HG02623 (cell line): ENCODE data around the gene PPFIA3.

Experiments
- ATAC-seq: cut with Tn5 transposase; IDR thresholded peaks from one replicate; pipeline ENCODE4 v1.9.1; 2021; ENCODE audit warnings: moderate library complexity; ENCODE audit not compliant: unreplicated experiment

PPFIA3 gene

DNA sequence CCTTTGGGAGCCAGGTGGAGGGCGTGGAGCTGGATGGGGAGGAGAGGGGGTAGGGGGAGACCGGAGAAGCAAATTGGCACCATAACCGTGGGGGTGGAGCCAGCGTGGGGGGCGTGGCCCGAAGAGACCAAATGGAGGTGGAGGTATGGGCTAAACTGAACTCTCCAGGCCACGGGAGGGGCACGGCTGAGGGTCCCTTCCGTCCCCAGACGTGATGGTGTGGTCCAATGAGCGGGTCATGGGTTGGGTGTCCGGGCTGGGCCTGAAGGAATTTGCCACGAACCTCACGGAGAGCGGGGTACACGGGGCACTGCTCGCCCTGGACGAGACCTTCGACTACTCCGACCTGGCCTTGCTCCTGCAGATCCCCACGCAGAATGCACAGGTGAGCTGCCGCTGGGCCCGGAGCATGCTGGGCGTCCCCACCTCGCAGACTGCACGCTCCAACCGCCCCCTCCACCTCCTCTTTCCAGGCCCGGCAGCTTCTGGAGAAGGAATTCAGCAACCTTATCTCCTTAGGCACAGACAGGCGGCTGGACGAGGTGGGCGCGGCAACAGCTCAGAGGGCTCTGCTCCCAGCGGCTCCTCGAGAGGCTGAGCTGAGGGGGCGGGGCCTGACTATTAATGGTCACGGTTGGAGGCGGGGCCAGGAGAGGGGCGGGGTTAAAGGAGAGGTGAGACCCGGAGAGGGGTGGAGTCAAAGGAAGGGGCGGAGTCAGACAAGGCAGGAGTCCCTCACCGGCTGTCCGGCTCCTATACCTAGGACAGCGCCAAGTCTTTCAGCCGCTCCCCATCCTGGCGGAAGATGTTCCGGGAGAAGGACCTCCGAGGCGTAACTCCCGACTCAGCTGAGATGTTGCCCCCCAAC, 29.7 kb downstream of the PPFIA3 start:
- ATAC-seq: no peak

DNA sequence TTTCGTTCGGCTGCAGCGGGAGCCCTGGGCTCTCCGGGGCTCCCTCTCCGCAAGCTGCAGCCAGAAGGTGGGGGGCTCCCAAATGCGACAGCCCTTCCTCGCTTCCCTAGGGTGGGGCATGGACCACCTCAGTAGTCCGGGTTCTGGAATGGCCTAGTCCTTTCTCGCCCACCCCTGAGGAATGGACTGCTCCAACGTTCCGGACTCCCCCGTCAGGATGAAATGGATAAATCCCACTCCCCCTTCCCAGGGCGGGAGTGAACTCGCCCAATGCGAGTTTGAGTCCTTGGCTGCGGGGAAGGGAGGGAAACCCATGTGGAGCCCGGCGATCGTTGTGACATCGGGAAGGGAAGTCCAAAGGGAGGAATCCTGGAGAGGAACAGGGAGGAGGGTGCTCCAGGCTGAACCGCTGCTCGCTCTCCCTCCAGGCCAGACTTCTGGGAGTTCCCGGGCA, 30.3 kb downstream of the PPFIA3 start:
- no peak for ATAC-seq

DNA sequence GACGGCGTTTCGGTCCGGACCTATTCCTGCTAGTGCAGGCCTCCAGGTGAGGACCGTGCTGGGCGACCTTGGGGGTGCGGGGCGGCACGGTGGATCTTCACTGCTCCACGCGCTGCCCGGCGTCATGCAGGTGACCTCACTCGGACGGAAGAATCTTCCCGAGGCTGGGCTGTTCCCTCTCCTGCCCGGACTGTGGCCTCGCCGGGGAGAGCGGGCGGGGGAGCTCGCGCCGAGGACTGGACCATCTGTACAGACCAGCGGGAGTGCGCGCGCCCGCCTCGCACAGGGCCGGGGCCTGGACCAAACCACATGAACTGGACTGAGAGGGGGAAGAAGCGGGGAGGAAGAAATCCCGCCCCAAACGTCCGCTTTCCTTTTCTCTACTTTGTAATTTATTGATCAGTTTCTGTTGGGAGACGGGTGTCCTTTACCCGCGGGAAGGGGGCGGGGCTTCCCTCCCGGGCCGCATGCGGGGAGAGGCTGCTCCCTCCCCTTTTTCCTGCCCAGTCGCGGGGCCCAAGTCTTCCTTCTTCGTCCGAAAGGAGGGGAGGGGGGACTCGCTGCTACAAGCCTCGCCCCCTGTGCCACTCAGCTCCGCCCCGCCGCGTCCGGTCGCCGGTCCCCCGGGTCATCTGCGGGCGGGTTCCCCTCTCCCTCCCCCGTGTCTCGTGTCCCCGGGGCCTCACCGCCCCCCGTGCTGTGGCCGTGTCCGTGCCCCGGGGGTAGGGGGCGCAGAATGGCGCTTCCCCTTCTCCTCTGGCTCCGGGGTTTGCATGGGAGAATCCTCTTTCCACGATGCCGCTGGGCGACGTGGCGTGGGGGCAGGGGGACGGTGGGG, 31.0 kb downstream of the PPFIA3 start:
- no peak for ATAC-seq

DNA sequence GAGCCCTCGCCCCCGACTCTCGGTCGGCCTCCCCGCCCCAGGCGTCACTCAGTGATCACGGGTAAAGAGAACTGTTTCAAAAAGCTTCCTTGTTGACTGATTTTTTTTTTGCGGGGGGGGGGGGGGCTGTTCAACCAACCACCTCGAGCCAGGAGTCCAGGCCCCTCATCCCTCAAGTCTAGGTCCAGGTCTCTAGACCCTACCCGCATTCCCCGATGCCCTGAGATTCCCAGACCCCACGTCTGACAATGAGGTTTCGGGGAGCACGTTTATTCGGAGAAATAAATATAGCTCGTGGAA, 31.6 kb downstream of the PPFIA3 start:
- ATAC-seq: no peak

DNA sequence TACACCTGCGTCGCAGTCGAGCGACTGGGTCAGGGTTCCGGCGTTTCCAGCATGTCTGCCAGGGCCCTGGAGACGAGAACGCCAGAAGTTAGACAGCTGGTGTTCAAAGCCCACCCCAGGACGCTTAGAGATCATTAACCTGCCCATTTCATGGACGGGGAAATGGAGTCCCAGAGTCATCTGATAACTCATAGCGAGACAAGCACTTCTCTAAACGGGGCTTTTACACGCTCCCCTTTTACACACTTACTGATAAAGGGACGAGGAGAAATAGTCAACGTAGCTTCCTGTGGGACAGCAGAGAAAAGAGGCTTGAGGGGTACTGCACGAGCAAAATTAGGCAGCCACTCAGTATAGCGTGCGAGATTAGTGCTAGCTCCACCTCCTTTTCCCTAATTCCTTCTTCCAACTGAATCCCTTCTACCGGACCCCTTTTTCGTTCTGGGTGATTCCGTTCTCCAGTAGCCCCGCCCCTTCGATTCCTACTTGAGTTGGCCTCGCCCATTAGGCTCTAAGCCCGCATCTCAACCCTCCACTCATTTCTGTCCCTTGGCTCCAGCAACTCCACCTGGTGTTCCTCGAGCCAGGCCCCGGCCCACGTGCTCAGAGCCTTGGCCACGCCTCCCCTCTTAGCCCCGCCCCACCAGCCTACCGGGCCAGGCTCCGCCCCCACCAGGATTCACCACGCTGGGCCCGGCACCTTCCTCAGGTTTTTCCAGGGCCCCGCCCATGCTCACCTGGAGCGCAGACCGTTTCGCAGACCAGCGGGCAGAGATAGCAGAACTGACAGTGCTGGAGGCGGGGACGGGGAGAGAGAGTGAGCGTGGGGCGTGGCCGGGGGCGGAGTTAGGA, 32.1 kb downstream of the PPFIA3 start:
- no peak for ATAC-seq

DNA sequence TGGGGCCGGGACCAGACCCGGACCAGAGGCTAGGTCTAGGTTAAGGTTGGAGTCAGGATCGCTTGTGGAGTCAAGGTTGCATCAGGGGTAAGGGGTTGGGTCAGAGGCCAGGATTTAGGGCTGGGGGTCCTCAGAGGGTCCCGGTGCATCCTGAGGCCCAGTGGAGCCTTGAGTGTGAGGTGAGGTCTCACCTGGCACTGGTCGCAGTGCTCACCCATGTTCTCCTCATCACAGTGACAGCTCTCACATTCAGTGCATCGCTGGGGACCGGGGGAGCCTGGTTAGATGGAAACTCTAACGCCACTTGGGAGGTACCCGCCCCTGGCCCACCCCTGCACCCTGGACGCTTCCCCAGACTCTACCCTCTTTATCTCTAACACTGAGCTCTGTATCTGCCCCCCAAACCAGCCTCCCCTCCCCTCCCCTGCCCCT, 32.8 kb downstream of the PPFIA3 start:
- no peak for ATAC-seq

DNA sequence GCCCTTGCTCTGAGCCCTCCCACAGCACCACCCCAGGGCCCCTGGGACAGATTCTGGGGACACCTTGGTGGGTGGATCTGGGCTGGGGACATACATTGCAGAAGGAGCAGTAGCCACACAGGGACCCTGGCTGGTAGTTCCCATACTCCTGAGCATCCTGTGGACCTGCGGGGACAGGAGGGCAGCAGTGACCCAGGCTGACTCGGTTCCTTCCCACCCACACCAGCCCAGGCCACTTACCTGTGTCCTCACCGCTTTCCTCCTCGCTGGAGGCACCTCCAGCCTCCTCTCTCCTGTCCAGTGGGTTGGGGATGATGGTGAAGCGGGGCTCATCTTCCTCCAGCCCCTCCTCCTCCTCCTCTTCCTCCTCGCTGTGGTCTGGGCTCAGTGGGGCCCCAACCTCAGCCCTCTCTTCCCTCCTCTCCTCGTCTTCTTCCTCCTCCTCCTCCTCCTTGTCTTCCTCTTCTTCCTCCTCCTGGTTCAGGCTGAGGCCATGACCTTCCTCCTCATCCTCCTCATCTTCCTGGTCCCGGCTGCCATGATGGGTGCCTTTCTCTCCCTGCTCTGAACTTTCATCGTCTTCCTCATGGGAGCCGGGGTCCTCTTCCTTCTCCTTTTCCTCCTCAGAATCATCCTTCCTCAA, 33.9 kb downstream of the PPFIA3 start:
- ATAC-seq: no peak

DNA sequence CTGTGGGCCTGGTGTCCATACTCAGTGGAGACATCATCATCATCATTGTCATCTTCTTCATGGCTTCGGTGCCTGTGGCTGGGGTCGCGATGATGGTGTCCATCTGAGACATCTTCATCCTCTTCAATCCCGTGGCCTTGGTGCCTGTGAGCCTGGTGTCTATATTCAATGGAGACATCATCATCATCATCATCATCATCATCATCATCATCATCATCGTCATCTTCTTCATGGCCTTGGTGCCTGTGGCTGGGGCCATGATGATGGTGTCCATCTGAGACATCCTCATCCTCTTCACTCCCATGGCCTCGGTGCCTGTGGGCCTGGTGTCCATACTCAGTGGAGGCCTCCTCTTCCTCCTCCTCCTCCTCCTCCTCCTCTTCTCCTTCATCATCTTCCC, 34.9 kb downstream of the PPFIA3 start:
- no peak for ATAC-seq

DNA sequence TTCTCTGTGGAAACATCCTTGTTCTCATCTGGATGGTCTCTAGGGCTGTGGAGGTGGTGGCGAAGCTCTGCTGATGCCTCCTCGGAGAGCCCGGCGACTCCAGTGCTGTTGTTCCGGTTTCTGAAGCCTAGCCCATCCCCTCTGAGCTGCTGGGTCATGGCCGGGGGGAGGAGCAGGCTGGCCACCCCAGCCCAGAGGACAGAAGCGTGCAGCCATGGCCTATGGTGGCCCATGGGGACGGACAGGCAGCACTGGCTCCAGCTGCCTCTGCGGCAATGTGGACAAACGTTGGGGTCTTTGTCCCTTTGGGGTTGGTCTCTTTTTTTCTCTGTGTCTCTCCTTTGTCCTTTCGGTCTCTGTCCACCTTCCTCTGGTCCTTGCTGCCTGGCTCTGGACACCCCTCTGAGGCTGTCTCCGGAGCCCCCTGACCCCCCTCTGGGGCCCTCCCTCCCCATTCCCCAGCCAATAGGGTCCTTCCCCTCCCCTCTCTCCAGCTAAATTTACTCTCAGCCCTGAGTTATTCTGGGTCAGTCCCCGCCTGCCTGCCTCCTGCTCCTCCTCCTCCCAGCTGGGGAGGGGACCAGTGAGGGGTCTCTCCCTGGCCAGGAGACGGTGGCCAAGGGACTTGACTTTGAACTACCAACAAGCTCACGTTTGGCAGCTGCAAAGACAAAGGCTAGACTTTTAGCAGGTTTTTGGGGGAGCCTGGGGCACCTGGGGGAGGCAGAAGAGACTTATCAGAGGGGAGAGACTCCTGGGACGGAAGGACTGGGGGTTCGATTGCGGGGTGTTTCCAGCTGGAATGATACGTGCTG, 35.9 kb downstream of the PPFIA3 start, which contains the start of gene HRC:
Gene HRC, minus strand, starts transcription at position 392 of the 815 bp plus-strand sequence. Its CDS starts 159 bp downstream, at position 233.
- no peak for ATAC-seq

DNA sequence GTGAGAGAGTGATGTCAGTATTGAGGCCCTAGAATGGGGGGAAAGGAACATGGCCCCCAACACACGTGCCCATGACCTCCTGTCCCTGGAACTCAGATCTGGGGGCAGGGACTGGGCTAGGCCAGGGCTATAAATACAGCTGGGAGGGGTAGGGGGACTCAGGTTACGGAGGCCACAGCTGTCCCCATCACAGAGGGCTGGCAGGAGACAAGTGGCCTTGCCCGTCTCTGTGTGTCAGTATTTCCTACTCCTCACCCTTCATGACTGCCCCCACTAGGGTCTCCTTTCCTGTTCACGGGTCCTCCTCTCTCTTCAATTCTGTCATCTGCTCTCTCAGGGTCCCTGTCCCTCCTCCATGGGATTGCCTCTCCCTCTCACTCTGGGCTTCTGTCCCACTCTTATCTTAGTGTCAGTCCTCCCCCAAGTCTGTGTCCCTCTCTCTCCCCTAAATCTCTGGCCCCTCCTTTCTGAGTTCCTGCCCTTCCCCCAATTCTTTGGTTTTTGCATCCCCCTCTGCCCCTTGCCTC, 36.5 kb downstream of the PPFIA3 start:
- no peak for ATAC-seq

DNA sequence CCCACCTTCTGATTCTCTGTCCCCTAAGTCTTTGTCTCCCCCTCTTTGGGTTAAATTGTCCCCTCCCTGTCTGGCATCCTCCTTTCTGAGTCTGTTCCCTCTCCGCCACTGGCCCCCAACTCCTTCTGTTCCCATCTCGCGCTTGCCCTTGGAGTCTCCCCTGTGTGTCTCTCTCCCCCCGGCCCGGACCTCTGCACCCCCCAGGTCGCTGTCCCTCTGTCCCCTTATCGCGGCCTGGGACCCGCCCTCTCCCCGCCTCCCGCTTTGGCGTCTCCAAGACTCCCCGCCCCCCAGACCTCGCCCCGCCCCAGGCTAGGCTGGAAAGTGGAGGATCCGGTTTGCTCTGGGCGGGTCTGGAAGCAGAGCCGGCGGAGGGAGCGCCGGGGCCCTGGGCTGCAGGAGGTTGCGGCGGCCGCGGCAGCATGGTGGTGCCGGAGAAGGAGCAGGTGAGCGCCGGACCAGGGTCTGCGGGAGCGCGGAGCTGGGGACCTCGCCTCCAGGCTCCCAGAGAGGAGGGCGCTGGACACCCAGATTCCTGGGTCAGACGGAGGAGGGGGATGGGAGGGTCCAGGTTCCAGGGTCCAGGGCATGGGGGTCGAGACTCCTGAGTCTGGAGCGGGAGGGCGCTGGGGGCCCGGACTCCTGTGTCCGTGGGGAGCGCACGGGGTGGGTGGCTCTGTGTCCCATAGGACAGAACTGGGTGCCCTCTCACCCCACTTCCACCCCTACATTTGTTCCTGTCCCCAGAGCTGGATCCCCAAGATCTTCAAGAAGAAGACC, 38.3 kb downstream of the PPFIA3 start, which contains the start of gene TRPM4:
Gene TRPM4, plus strand, starts transcription at position 348 of the 780 bp plus-strand sequence. Its CDS starts 75 bp downstream, at position 423.
- no peak for ATAC-seq

DNA sequence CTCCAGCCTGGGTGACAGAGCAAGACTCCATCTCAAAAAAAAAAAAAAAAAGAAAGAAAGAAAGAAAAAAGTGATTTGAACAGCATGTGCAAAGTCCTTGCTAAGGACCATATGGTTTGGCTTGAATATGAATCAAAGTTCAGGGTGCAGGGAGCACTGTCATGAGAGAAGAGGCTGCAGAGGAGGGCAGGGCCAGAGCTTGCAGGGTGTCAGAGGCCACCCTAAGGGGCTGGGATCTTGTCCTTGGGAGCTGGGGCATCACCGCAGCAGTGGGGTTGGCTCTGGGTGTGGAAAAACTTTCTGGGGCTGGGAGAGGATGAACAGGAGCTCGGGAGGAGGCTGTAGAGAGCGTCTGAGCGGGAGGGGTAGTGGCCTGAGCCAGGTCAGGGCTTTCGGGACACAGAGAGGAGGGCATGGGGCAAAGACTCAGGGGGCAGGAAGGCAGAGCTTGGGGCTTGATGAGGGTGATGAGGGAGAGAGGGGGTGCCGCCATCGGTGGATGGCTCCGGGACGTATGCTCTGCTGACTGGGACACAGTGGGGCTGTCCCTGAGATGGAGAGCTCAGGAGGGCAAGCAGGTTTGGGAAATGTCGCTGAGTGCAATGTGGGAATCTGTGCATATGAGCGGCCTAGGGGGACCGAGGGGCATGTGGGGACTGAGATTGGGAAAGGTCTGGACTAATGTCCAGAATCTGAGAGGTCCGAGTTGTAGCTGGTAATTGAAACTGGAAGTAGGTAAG, 41.3 kb downstream of the PPFIA3 start:
- no peak for ATAC-seq

DNA sequence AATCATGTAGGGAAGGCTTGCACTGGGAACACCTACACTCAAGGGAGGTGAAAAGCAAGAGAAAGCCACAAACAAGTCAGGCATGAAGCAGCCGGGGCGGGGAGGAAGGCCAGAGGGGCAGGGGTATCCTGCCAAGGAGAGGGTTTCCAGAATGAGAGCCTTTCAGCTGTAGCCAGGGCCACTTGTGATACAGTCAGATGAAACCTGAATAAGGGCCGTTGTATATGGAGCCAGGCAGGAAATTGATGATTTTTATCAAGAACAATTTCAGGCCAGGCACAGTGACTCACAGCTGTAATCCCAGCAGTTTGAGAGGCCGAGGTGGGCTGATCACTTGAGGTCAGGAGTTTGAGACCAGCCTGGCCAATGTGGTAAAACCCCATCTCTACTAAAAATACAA, 42.6 kb downstream of the PPFIA3 start:
- ATAC-seq: no peak

DNA sequence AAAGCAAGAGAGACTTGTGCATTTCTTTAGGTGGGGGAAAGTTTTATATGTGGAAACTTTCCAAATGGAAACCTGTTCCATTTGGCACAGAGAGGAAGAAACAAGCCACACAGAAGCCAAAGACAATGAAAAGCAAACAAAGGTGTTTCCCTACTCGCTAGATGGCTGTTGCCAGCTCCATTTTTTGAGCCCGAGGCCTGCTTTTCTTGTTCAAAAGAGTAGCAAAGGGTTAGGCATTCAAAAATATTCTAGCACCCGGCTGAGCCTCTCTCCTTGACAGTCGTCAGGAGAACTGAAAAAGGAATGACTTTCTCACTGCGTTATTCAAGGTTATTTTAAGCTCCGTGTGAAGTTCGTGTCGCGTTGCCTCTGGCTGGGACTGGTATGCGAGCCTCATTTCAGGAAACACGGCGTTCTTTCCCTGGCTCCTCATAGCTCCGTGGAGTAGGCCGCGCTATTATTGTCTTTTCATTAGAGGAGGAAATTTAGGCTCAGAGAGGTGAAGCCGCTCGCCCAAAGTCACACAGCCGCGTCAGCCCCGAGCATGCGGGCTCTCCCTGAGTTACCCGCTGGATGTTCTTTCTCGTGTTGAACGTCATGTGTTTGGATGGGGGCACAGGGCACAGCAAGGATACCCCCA, 45.9 kb downstream of the PPFIA3 start:
- no peak for ATAC-seq

DNA sequence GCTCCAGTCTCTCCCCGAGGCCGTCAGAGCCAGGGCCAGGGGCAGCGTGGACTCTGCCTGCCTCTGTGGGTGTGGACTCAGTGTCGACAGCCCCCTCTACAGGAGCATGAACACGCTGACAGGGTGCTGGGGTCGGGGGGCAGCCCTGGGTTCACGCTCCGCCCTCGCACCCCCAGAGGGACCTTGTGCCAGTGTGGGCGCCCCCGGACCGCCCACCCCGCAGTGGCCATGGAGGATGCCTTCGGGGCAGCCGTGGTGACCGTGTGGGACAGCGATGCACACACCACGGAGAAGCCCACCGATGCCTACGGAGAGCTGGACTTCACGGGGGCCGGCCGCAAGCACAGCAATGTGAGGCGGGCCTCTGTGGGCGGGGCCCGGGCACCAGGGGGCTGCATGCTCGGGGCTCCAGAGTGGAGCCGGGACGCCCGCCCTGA, 46.5 kb downstream of the PPFIA3 start:
- no peak for ATAC-seq

DNA sequence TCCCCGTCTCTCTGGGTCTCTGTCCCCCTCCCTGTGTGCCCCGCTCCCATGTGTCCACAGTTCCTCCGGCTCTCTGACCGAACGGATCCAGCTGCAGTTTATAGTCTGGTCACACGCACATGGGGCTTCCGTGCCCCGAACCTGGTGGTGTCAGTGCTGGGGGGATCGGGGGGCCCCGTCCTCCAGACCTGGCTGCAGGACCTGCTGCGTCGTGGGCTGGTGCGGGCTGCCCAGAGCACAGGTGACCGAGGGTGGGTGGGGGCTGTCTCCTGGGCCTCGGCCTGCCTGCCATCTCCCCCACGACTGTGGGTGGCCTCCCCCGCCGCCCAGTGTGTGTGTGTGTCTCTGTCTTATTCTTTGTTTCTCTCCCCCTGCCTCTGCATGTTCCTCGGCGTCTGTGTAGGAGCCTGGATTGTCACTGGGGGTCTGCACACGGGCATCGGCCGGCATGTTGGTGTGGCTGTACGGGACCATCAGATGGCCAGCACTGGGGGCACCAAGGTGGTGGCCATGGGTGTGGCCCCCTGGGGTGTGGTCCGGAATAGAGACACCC, 48.6 kb downstream of the PPFIA3 start:
- ATAC-seq: no peak

DNA sequence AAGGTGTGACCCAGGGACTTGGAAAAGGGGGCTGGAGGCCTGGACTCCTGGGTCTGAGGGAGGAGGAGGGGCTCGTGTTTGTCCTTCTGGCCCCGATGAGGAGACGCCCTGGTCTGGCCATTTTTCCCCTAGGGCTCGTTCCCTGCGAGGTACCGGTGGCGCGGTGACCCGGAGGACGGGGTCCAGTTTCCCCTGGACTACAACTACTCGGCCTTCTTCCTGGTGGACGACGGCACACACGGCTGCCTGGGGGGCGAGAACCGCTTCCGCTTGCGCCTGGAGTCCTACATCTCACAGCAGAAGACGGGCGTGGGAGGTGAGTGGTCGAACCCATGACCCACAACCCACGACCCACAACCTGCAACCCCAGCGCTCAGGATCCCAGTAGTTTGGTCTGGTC, 49.1 kb downstream of the PPFIA3 start:
- ATAC-seq: no peak
